H1 (cell line): Measurements from ENCODE around the gene ACSF2. TPM values are rescaled to one million over a fixed set of nuclear protein-coding genes. Genes with fewer than 3 reads are reported as not detected.
A peak's percentile ranks its signal among the peaks of the same experiment; 100 is the strongest.

Experiments
- CTCF ChIA-PET: fragments of 300-600 bp; sonication (Branson Sonifier 250); formaldehyde crosslinking; loops from one replicate; lab custom pipeline; 2021; ENCODE audit not compliant: partially characterized antibody; lab: Charles Lee
- POLR2A ChIA-PET: fragments of 300-600 bp; sonication (Branson Sonifier 250); formaldehyde crosslinking; loops from one replicate; lab custom pipeline; 2021; ENCODE audit warnings: inconsistent platforms; ENCODE audit not compliant: partially characterized antibody; lab: Charles Lee
- DNase-seq, 2 experiments: peaks; one replicate each; pipeline versions ENCODE4 v3.0.0 to v3.0.0-alpha.2; 2010 to 2022; ENCODE audit warnings: low spot score in 2 of 2, low read depth in 1 of 2, mixed read lengths in 1 of 2
- FAIRE-seq: peaks from 2 replicates; lab custom pipeline; 2011; peaks lifted over from hg19 to GRCh38; lab: Jason Lieb, UNC
- H2AFZ ChIP-seq: 2 replicates; pipeline ENCODE4 v1.8.1; 2012; ENCODE audit warnings: low read length, inconsistent platforms
- H2AK5ac ChIP-seq: 2 replicates; pipeline ENCODE4 v1.6.1; 2013; ENCODE audit warnings: low read depth, low read length
- H2BK120ac ChIP-seq: replicated peaks from 2 replicates; pipeline ENCODE3; 2013; ENCODE audit warnings: low read depth, low read length, inconsistent platforms
- H2BK12ac ChIP-seq: 2 replicates; pipeline ENCODE4 v1.6.1; 2013; ENCODE audit warnings: low read depth, low read length
- H2BK15ac ChIP-seq: 2 replicates; pipeline ENCODE4 v1.6.1; 2013; ENCODE audit warnings: low read length
- H2BK20ac ChIP-seq: 2 replicates; pipeline ENCODE4 v1.6.1; 2013; ENCODE audit warnings: low read length
- H2BK5ac ChIP-seq: 2 replicates; pipeline ENCODE4 v1.6.1; 2013; ENCODE audit warnings: low read depth, low read length
- H3K14ac ChIP-seq: 2 replicates; pipeline ENCODE4 v1.6.1; 2013; ENCODE audit warnings: inconsistent platforms; ENCODE audit not compliant: insufficient read length
- H3K18ac ChIP-seq: 2 replicates; pipeline ENCODE4 v1.6.1; 2013; ENCODE audit warnings: low read length; ENCODE audit errors: extremely low read depth
- H3K23ac ChIP-seq: 2 replicates; pipeline ENCODE4 v1.6.1; 2013; ENCODE audit warnings: inconsistent platforms; ENCODE audit not compliant: insufficient read length
- H3K23me2 ChIP-seq: 2 replicates; pipeline ENCODE4 v1.6.1; 2013; ENCODE audit warnings: low read depth, low read length
- H3K27ac ChIP-seq: 2 replicates; pipeline ENCODE4 v1.6.1; 2011; ENCODE audit warnings: low read depth, low read length, inconsistent platforms
- H3K27me3 ChIP-seq, 4 experiments: replicated peaks in 1 of 4; 1 replicate in 1 of 4; 2 replicates in 3 of 4; pipeline versions ENCODE4 v1.6.1 to v1.8.1; 2011 to 2013; ENCODE audit warnings: low read length in 3 of 4, mild to moderate bottlenecking in 3 of 4, inconsistent platforms in 2 of 4, mixed read lengths in 2 of 4, moderate library complexity in 1 of 4; ENCODE audit not compliant: control insufficient read depth in 3 of 4, insufficient read depth in 3 of 4; ENCODE audit errors: extremely low read depth in 1 of 4
- H3K36me3 ChIP-seq, 4 experiments: 2 replicates each; pipeline versions ENCODE4 v1.6.1 to v1.8.1; 2011 to 2013; ENCODE audit warnings: mild to moderate bottlenecking in 4 of 4, low read length in 3 of 4, moderate library complexity in 2 of 4, control low read depth in 1 of 4, inconsistent platforms in 1 of 4; ENCODE audit not compliant: insufficient read depth in 4 of 4, control insufficient read depth in 2 of 4
- H3K4ac ChIP-seq: replicated peaks from 2 replicates; pipeline ENCODE3; 2013; ENCODE audit warnings: low read length, low read depth, mixed read lengths, inconsistent platforms; ENCODE audit not compliant: insufficient read length
- H3K4me1 ChIP-seq, 4 experiments: replicated peaks in 1 of 4; 1 replicate in 1 of 4; 2 replicates in 3 of 4; pipeline versions ENCODE4 v1.6.1 to v1.8.1; 2011 to 2013; ENCODE audit warnings: low read length in 3 of 4, inconsistent platforms in 2 of 4, mixed read lengths in 1 of 4; ENCODE audit not compliant: insufficient read depth in 4 of 4, control insufficient read depth in 3 of 4
- H3K4me2 ChIP-seq, 2 experiments: 2 replicates each; pipeline versions ENCODE4 v1.6.1 to v1.8.1; 2011 to 2013; ENCODE audit warnings: low read depth in 2 of 2, low read length in 2 of 2, control low read depth in 1 of 2, inconsistent platforms in 1 of 2, mild to moderate bottlenecking in 1 of 2; ENCODE audit not compliant: insufficient read depth in 1 of 2
- H3K4me3 ChIP-seq, 4 experiments: fragments of 200-600, 300-600 bp in 1 of 4; sonication (generic), shearing (Covaris generic), sonication (Bioruptor Twin) in 1 of 4; 2 replicates each; pipeline versions ENCODE4 v1.5.1 to v1.8.1; 2011 to 2016; ENCODE audit warnings: low read length in 4 of 4, low read depth in 3 of 4, control low read depth in 2 of 4, inconsistent platforms in 2 of 4, mild to moderate bottlenecking in 2 of 4, mixed read lengths in 1 of 4, moderate library complexity in 1 of 4; ENCODE audit not compliant: insufficient read depth in 2 of 4; ENCODE audit errors: extremely low read depth in 1 of 4
- H3K56ac ChIP-seq: replicated peaks from 2 replicates; pipeline ENCODE3; 2013; ENCODE audit warnings: low read depth, mild to moderate bottlenecking, mixed read lengths, low read length, inconsistent platforms; ENCODE audit not compliant: insufficient read length
- H3K79me1 ChIP-seq: 2 replicates; pipeline ENCODE4 v1.6.1; 2013; ENCODE audit warnings: low read depth, low read length, control low read depth
- H3K79me2 ChIP-seq, 2 experiments: 2 replicates each; pipeline versions ENCODE4 v1.6.1 to v1.8.1; 2012 to 2013; ENCODE audit warnings: low read length in 2 of 2, mild to moderate bottlenecking in 2 of 2, inconsistent platforms in 1 of 2; ENCODE audit not compliant: insufficient read depth in 2 of 2, control insufficient read depth in 1 of 2
- H3K9ac ChIP-seq, 4 experiments: replicated peaks in 1 of 4; 1 replicate in 1 of 4; 2 replicates in 3 of 4; pipeline versions ENCODE4 v1.6.1 to v1.8.1; 2011 to 2013; ENCODE audit warnings: low read depth in 3 of 4, low read length in 3 of 4, control low read depth in 2 of 4, mild to moderate bottlenecking in 2 of 4, moderate library complexity in 2 of 4, inconsistent platforms in 1 of 4; ENCODE audit errors: extremely low read depth in 1 of 4
- H3K9me3 ChIP-seq, 2 experiments: 2 replicates each; pipeline versions ENCODE4 v1.6.1 to v1.8.1; 2012 to 2013; ENCODE audit warnings: mild to moderate bottlenecking in 2 of 2, moderate library complexity in 2 of 2, control low read depth in 1 of 2, inconsistent platforms in 1 of 2, low read depth in 1 of 2, low read length in 1 of 2, mixed read lengths in 1 of 2; ENCODE audit not compliant: insufficient read depth in 2 of 2
- H4K20me1 ChIP-seq, 2 experiments: replicated peaks in 1 of 2; 2 replicates each; pipeline versions ENCODE3 to v1.8.1; 2011 to 2013; ENCODE audit warnings: inconsistent platforms in 2 of 2, low read length in 2 of 2, mild to moderate bottlenecking in 1 of 2; ENCODE audit not compliant: insufficient read depth in 2 of 2, control insufficient read depth in 1 of 2
- H4K5ac ChIP-seq: 2 replicates; pipeline ENCODE4 v1.6.1; 2013; ENCODE audit warnings: low read length, low read depth, mixed read lengths, inconsistent platforms; ENCODE audit not compliant: insufficient read length
- H4K8ac ChIP-seq: 2 replicates; pipeline ENCODE4 v1.8.0; 2013; ENCODE audit warnings: mild to moderate bottlenecking, moderate library complexity, low read length, inconsistent platforms; ENCODE audit not compliant: insufficient read depth; ENCODE audit errors: extremely low read depth
- H4K91ac ChIP-seq: replicated peaks from 2 replicates; pipeline ENCODE3; 2013; ENCODE audit warnings: low read length, mixed read lengths, inconsistent platforms; ENCODE audit not compliant: insufficient read length
- BACH1 ChIP-seq: IDR thresholded peaks from 2 replicates; pipeline ENCODE4 v1.6.1; 2012; ENCODE audit warnings: low read length, improper control_type of control experiment
- CBX5 ChIP-seq: fragments of 300-800, 300-1000 bp; sonication (generic); IDR thresholded peaks from 2 replicates; pipeline ENCODE4 v1.7.1; 2016; ENCODE audit warnings: antibody characterized with exemption, low read length, low read depth
- GTF2F1 ChIP-seq: IDR thresholded peaks from 2 replicates; pipeline ENCODE4 v1.6.1; 2012; ENCODE audit warnings: low read depth, low read length, improper control_type of control experiment, borderline replicate concordance
- MAFK ChIP-seq: IDR thresholded peaks from 2 replicates; pipeline ENCODE4 v1.6.1; 2012; ENCODE audit warnings: low read depth, mild to moderate bottlenecking, improper control_type of control experiment, low read length
- SIN3A ChIP-seq, 2 experiments: IDR thresholded peaks in 1 of 2; conservative IDR thresholded peaks in 1 of 2; 2 replicates each; pipeline ENCODE4 v1.6.1; 2011 to 2012; ENCODE audit warnings: low read length in 2 of 2, improper control_type of control experiment in 1 of 2, low read depth in 1 of 2, mild to moderate bottlenecking in 1 of 2
- TAF7 ChIP-seq: optimal IDR thresholded peaks from 2 replicates; pipeline ENCODE3; 2011; ENCODE audit warnings: low read depth, mild to moderate bottlenecking, inconsistent platforms, low read length, moderate library complexity, borderline replicate concordance
- TEAD4 ChIP-seq: IDR thresholded peaks from 2 replicates; pipeline ENCODE4 v1.6.1; 2012; ENCODE audit warnings: low read depth, low read length, inconsistent platforms, mixed read lengths
- WGBS, 2 experiments: shearing (Covaris generic) in 1 of 2; methylation state at CpG; one replicate each; pipeline versions ENCODE4 v1.1.6 to v1.1.7; 2013 to 2015; ENCODE audit warnings: low lambda C conversion rate in 2 of 2, mixed read lengths in 2 of 2, inconsistent platforms in 1 of 2, low coverage in 1 of 2, missing lambda C conversion rate in 1 of 2; ENCODE audit not compliant: insufficient replicate concordance in 2 of 2, insufficient coverage in 1 of 2, insufficient read length in 1 of 2; ENCODE audit errors: extremely low coverage in 1 of 2, missing lambda C conversion rate in 1 of 2; 5-methylcytosine and 5-hydroxymethylcytosine counted together
- polyA plus RNA-seq, 7 experiments: library from polyadenylated mRNA; depleted of rRNA in 3 of 7; stranded (reverse) in 5 of 7; unstranded in 2 of 7; fragments of >200 nt in 5 of 7; fragments of 200-250 nt in 2 of 7; gene quantifications; 1 replicate in 5 of 7; 2 replicates in 1 of 7; 4 replicates in 1 of 7; pipeline versions ENCODE4 v1.2.1 to v1.2.3, GENCODE V29; 2011 to 2013; ENCODE audit warnings: missing spikeins in 2 of 7, mixed read lengths in 2 of 7
- total RNA-seq: library from RNA; stranded (reverse); fragmentation: NEBNext Ultra II Directional; extraction: Animal tissue kit (Norgen Biotek cat#: 25700); gene quantifications from 2 replicates; pipeline ENCODE4 v1.2.1, GENCODE V29; 2021
- TF ChIP-seq, protein P1 (sequence below): IDR thresholded peaks from 2 replicates; pipeline ENCODE4 v1.6.1; 2011; ENCODE audit warnings: low read depth, mild to moderate bottlenecking, low read length; ENCODE audit not compliant: insufficient read depth

The ACSF2 gene
- total and polyA plus RNA-seq, 2 of the 8 experiments (the other 6 are each of a cell fraction or from before 2014, with no cell fraction given), result 14.5 to 16.3 TPM

- Histone ChIP-seq H3K18ac (no peak overlapping the region), H3K79me1 (no peaks in the 10 kb centered on the region), H3K56ac (no peak overlapping the region), H2BK5ac (no peak overlapping the region), H3K27me3 (no peaks in the 10 kb centered on the region), H3K27ac (no peak overlapping the region), H3K14ac (no peak overlapping the region), H3K79me2 (no peaks in the 10 kb centered on the region), H4K20me1 (no peaks in the 10 kb centered on the region), H3K23ac (no peak overlapping the region), H4K91ac (no peak overlapping the region), H2BK20ac (no peak overlapping the region), H3K36me3 (no peaks in the 10 kb centered on the region), H4K5ac (no peak overlapping the region), H3K23me2 (no peaks in the 10 kb centered on the region), H2BK15ac (no peak overlapping the region), H2AFZ (no peak overlapping the region), H3K9me3 (no peaks in the 10 kb centered on the region), H3K9ac (0 out of 7 replicates have a peak overlapping the region, but pooled peaks of 1 of the 4 experiments have one; percentile 3), H2BK120ac (no peak overlapping the region), H3K4me3 (no peak overlapping the region), H4K8ac (no peak overlapping the region), H2BK12ac (peak overlapping the region; percentile 39; the same call in 1 of the 2 replicates), H2AK5ac (no peak overlapping the region), H3K4me1 (peaks cover 5 to 9% (median 6%) of the 10 kb centered on the region in 4 experiments; a peak in 6 of 7 replicates), H3K4ac (no peak overlapping the region), H3K4me2 (no peak overlapping the region; a peak in 1 of 4 replicates)
- DNase-seq (no peak), FAIRE-seq (no peak)
- ChIA-PET CTCF (interaction anchor here (0.6 to 8.3 kb wide), 20 partner anchors 9 to 302 kb away, joined by 3 to 116 read pairs (median 6); partner anchors contain the start of genes CHAD, EPN3 and LRRC59), POLR2A (interaction anchor here (1.9 kb wide), 1 partner anchor 18 kb away, joined by 6 read pairs; no protein-coding TSS in a partner anchor)
- WGBS, 2 experiments, result 88% methylated on average over 9 of the region's 9 CpGs; no CpG with 5 or more reads in 1 of the 2 experiments
- TF ChIP-seq BACH1 (no peak), SIN3A (conservative IDR thresholded peaks at IDR 0.05 in 1 of 2, IDR thresholded peaks at IDR 0.05 in 1 of 2; ENCODE audit: low read depth in 1 of 2, low read length in 2 of 2) (no peak), MAFK (no peak), CBX5 (no peak), GTF2F1 (no peak), TEAD4 (no peak), TAF7 (no peak)
- TF ChIP-seq, protein P1, sequence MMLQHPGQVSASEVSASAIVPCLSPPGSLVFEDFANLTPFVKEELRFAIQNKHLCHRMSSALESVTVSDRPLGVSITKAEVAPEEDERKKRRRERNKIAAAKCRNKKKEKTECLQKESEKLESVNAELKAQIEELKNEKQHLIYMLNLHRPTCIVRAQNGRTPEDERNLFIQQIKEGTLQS, result no peak
These were observed 76.4 kb downstream of the ACSF2 start for GRCh38 chr17:50502301-50502990.
